ENCODE data around the gene IGLL1. TPM values are rescaled to one million over a fixed set of nuclear protein-coding genes. Genes with fewer than 3 reads are reported as not detected.

IGLL1 gene
- total and polyA plus RNA-seq, 4 donors = 0.28 to 1.1 (median 0.33) TPM; not detected in 1

DNA sequence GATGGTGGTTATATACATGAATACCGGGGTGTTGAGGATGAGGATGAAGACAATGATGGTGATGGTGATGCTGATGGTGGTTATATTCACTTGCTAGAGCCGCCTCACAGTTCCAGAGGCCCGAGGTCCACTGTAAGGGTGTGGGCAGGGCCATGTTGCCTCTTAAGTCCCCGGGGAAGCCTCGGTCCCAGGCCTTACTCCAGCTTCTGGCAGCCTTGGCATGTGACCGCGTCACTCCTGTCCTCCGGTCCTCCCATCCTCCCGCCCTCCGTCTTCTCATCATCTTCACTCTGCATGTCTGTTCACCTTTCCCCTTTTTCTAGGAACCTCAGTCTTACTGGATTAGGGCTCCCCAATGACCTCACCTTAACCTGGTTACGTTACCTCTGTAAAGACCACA is 54.6 kb downstream of the IGLL1 start:
- no peaks in the 10 kb centered on the region for H3K27me3 ChIP-seq (ENCODE audit: control insufficient read depth, insufficient read depth, low read length)
- H3K9me3 ChIP-seq (ENCODE audit: control insufficient read depth, insufficient read depth, low read length) = no peaks in the 10 kb centered on the region
- no peak for DNase-seq (ENCODE audit: low read depth in 4 of 6, low spot score in 6 of 6)
- H3K36me3 ChIP-seq (ENCODE audit: control insufficient read depth, insufficient read depth, low read length) = no peaks in the 10 kb centered on the region
- peaks cover 68% of the 10 kb centered on the region for H3K4me1 ChIP-seq (ENCODE audit: control insufficient read depth, insufficient read depth, low read length)
- WGBS (ENCODE audit: insufficient coverage) = 93% methylated on average over 10 of the region's 11 CpGs
- no peak overlapping the region for H3K27ac ChIP-seq (ENCODE audit: low read depth, low read length)
- no peak overlapping the region for H3K4me3 ChIP-seq (ENCODE audit: low read depth, low read length)

DNA sequence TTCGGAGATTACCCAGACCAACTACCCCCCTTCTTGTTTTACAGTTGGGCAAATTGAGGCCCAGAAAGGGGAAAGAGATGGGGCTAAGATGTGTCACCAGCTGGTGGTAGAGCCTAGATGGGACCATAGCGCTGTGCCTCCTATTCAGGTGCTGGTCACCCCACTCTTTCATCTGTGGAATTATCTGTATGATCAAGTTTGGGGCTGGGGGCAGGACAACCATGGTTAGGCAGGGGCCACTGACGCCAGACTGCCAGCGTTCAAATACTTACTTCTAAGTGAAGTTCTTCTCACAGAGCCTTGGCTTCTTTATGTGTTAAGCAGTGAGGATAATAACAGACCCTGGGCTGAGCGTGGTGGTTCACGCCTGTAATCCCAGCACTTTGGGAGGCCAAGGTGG is 55.9 kb downstream of the IGLL1 start:
- no peaks in the 10 kb centered on the region for H3K9me3 ChIP-seq (ENCODE audit: control insufficient read depth, insufficient read depth, low read length)
- no peak overlapping the region for H3K27ac ChIP-seq (ENCODE audit: low read depth, low read length)
- peaks cover 69% of the 10 kb centered on the region for H3K4me1 ChIP-seq (ENCODE audit: control insufficient read depth, insufficient read depth, low read length)
- 88% methylated on average over 1 of the region's 6 CpGs for WGBS (ENCODE audit: insufficient coverage)
- DNase-seq (ENCODE audit: low read depth in 4 of 6, low spot score in 6 of 6) = no peak
- no peaks in the 10 kb centered on the region for H3K27me3 ChIP-seq (ENCODE audit: control insufficient read depth, insufficient read depth, low read length)
- no peak overlapping the region for H3K4me3 ChIP-seq (ENCODE audit: low read depth, low read length)
- H3K36me3 ChIP-seq (ENCODE audit: control insufficient read depth, insufficient read depth, low read length) = no peaks in the 10 kb centered on the region

GRCh38 chr22:23523713-23524112 is 56.4 kb downstream of the IGLL1 start:
- no peak overlapping the region for H3K4me3 ChIP-seq (ENCODE audit: low read depth, low read length)
- no peaks in the 10 kb centered on the region for H3K9me3 ChIP-seq (ENCODE audit: control insufficient read depth, insufficient read depth, low read length)
- H3K4me1 ChIP-seq (ENCODE audit: control insufficient read depth, insufficient read depth, low read length) = peaks cover 71% of the 10 kb centered on the region
- H3K27ac ChIP-seq (ENCODE audit: low read depth, low read length) = peak overlapping the region; percentile 93
- H3K36me3 ChIP-seq (ENCODE audit: control insufficient read depth, insufficient read depth, low read length) = no peaks in the 10 kb centered on the region
- WGBS (ENCODE audit: insufficient coverage) = 84% methylated on average over 3 of the region's 8 CpGs
- no peak for DNase-seq (ENCODE audit: low read depth in 4 of 6, low spot score in 6 of 6)
- no peaks in the 10 kb centered on the region for H3K27me3 ChIP-seq (ENCODE audit: control insufficient read depth, insufficient read depth, low read length)

Small RNAs within 50 kb of the gene (small RNA-seq; reads per million reads assigned to genes)
- not detected for gene AP000346.3 (ENCODE audit: low replicate concordance)

Other genes with a start within 250 kb of the IGLL1 start
- under 1 TPM; 0.20 to 0.88 TPM for gene DRICH1, start 52.0 kb upstream of the IGLL1 start, total RNA-seq
- gene DRICH1, start 52.0 kb upstream of the IGLL1 start, polyA plus RNA-seq (ENCODE audit: insufficient read length in 2 of 2) = 1 to 10 TPM; 1.5 to 3.8 TPM
- 1 to 10 TPM in 1 of 2 donors, under 1 TPM in 1; 0.33 to 3.7 TPM for gene RGL4, start 110.7 kb upstream of the IGLL1 start, total RNA-seq
- gene RGL4, start 110.7 kb upstream of the IGLL1 start, polyA plus RNA-seq (ENCODE audit: insufficient read length in 2 of 2) = 1 to 10 TPM; 2.9 to 4.2 TPM
- 10 to 100 TPM in 1 of 2 donors, 1 to 10 TPM in 1; 5.8 to 11.2 TPM for gene ZNF70, start 170.8 kb upstream of the IGLL1 start, total RNA-seq
- gene ZNF70, start 170.8 kb upstream of the IGLL1 start, polyA plus RNA-seq (ENCODE audit: insufficient read length in 2 of 2) = 1 to 10 TPM; 4.3 to 9.5 TPM
- under 1 TPM in 1 of 2 donors, not detected in 1; 0.33 TPM for gene VPREB3, start 174.1 kb upstream of the IGLL1 start, total RNA-seq
- 1 to 10 TPM in 1 of 2 donors, under 1 TPM in 1; 0.89 to 1.2 TPM for gene VPREB3, start 174.1 kb upstream of the IGLL1 start, polyA plus RNA-seq (ENCODE audit: insufficient read length in 2 of 2)
- gene C22orf15, start 182.7 kb upstream of the IGLL1 start, total RNA-seq = 1 to 10 TPM in 1 of 2 donors, under 1 TPM in 1; 0.89 to 4.9 TPM
- 1 to 10 TPM; 2.4 to 3.5 TPM for gene C22orf15, start 182.7 kb upstream of the IGLL1 start, polyA plus RNA-seq (ENCODE audit: insufficient read length in 2 of 2)
- gene CHCHD10, start 187.7 kb upstream of the IGLL1 start, total RNA-seq = 10 to 100 TPM; 10.6 to 39.8 TPM
- 10 to 100 TPM; 92.1 to 97.3 TPM for gene CHCHD10, start 187.7 kb upstream of the IGLL1 start, polyA plus RNA-seq (ENCODE audit: insufficient read length in 2 of 2)
- gene MMP11, start 192.6 kb upstream of the IGLL1 start, total RNA-seq = 1 to 10 TPM; 4.3 to 6.3 TPM
- 1 to 10 TPM; 6.9 to 7.7 TPM for gene MMP11, start 192.6 kb upstream of the IGLL1 start, polyA plus RNA-seq (ENCODE audit: insufficient read length in 2 of 2)
- gene SMARCB1, start 206.7 kb upstream of the IGLL1 start, total RNA-seq = 10 to 100 TPM; 29.5 to 81.3 TPM
- gene SMARCB1, start 206.7 kb upstream of the IGLL1 start, polyA plus RNA-seq (ENCODE audit: insufficient read length in 2 of 2) = 100 to 1,000 TPM; 183 to 186 TPM